ENCODE data around the gene ACTG1.
A peak's percentile ranks its signal among the peaks of the same experiment; 100 is the strongest.

ACTG1 gene

DNA sequence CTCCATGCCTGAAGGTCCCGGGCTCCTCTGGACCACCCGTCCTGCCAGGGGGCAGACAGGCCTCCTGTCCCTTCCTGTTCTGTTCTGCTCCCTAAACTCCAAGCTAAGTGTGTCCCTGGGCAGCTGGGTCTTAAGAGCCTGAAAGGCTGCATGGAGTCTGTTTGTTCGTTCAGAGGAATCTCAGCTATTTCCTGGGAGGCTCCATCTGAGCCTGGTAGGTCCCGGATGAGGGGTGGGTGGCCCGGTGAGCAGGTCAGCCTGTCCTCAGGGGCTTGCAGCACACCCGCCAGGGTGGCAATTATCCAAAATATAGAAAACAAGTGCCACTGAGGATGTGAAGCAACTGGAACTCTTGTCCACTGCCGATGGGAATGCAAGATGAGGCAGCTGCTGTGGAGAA lies 12.6 kb downstream of the ACTG1 start:
- H3K9me3 Mint-ChIP-seq: no peaks in the 10 kb centered on the region
- H3K27ac Mint-ChIP-seq: peak overlapping the region in 1 of 3 experiments; percentile 41
- H3K4me3 Mint-ChIP-seq: no peak overlapping the region
- peaks cover 1% of the 10 kb centered on the region for H3K4me1 Mint-ChIP-seq
- TF ChIP-seq, protein P1, sequence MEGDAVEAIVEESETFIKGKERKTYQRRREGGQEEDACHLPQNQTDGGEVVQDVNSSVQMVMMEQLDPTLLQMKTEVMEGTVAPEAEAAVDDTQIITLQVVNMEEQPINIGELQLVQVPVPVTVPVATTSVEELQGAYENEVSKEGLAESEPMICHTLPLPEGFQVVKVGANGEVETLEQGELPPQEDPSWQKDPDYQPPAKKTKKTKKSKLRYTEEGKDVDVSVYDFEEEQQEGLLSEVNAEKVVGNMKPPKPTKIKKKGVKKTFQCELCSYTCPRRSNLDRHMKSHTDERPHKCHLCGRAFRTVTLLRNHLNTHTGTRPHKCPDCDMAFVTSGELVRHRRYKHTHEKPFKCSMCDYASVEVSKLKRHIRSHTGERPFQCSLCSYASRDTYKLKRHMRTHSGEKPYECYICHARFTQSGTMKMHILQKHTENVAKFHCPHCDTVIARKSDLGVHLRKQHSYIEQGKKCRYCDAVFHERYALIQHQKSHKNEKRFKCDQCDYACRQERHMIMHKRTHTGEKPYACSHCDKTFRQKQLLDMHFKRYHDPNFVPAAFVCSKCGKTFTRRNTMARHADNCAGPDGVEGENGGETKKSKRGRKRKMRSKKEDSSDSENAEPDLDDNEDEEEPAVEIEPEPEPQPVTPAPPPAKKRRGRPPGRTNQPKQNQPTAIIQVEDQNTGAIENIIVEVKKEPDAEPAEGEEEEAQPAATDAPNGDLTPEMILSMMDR (IDR thresholded peaks at IDR 0.05; ENCODE audit: unreplicated experiment in 3 of 3): no peak
- H3K27me3 Mint-ChIP-seq (ENCODE audit: low read depth): peaks cover 19% of the 10 kb centered on the region
- H3K36me3 Mint-ChIP-seq (ENCODE audit: low read depth): no peaks in the 10 kb centered on the region

DNA sequence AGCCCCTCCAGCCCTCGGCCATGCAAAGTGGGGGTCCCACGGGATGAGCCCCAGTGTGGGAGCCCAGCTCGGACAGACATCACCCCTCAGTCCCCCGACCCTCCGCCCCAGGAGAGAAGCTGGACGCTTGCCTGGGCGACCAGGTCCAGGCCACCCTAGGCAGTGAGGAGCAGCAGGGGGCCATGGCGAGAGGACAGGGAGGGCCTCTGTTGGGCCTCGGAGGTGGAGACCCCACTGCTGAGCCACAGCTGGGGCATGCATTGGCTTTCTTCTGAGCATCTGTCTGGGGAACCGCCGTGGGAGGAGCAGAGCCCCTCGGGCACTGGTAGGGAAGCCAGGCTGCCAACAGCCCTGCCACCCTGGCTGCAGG lies 13.0 kb downstream of the ACTG1 start:
- no peaks in the 10 kb centered on the region for H3K36me3 Mint-ChIP-seq (ENCODE audit: low read depth)
- no peak overlapping the region for H3K4me3 Mint-ChIP-seq
- H3K4me1 Mint-ChIP-seq: peaks cover 6% of the 10 kb centered on the region
- TF ChIP-seq, protein P1 (IDR thresholded peaks at IDR 0.05; ENCODE audit: unreplicated experiment in 3 of 3): no peak
- no peaks in the 10 kb centered on the region for H3K9me3 Mint-ChIP-seq
- peaks cover 21% of the 10 kb centered on the region for H3K27me3 Mint-ChIP-seq (ENCODE audit: low read depth)
- H3K27ac Mint-ChIP-seq: no peak overlapping the region

DNA sequence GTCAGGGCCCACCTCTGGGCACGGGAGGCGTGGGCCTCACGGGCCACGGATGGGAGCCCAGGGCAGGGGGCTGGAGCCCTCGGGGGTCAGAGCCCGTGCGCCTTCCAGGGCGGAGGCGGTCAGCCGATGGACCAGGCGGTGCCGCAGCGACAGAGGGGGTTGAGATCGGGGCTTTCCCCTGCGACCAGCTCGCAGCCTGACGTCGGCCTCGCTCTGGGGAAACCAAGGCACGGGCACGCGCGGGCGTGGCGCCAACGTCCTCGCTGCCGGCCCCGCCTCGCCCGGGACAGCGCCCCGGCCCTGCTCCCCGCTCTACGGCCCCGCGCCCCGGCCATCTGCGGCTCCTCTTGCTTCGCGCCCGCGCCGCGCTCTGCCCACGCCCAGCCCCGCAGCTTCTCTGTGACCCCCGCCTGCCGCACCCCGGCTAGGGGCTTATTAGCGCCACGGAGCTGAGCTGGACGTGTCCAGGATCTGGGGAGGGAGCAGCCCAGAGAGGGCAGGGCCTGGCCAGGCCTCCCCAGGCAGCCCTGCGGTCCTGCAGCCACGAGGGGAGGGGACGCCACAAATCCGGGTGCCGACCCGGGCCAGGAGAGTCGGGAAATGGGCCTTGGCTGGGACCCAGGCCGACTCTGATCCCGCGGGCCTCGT lies 13.5 kb downstream of the ACTG1 start:
- H3K27ac Mint-ChIP-seq: no peak overlapping the region
- H3K27me3 Mint-ChIP-seq (ENCODE audit: low read depth): peaks cover 21% of the 10 kb centered on the region
- no peak overlapping the region for H3K4me3 Mint-ChIP-seq
- H3K36me3 Mint-ChIP-seq (ENCODE audit: low read depth): no peaks in the 10 kb centered on the region
- no peaks in the 10 kb centered on the region for H3K9me3 Mint-ChIP-seq
- peaks cover 9% of the 10 kb centered on the region for H3K4me1 Mint-ChIP-seq
- TF ChIP-seq, protein P1 (IDR thresholded peaks at IDR 0.05; ENCODE audit: unreplicated experiment in 3 of 3): no peak

DNA sequence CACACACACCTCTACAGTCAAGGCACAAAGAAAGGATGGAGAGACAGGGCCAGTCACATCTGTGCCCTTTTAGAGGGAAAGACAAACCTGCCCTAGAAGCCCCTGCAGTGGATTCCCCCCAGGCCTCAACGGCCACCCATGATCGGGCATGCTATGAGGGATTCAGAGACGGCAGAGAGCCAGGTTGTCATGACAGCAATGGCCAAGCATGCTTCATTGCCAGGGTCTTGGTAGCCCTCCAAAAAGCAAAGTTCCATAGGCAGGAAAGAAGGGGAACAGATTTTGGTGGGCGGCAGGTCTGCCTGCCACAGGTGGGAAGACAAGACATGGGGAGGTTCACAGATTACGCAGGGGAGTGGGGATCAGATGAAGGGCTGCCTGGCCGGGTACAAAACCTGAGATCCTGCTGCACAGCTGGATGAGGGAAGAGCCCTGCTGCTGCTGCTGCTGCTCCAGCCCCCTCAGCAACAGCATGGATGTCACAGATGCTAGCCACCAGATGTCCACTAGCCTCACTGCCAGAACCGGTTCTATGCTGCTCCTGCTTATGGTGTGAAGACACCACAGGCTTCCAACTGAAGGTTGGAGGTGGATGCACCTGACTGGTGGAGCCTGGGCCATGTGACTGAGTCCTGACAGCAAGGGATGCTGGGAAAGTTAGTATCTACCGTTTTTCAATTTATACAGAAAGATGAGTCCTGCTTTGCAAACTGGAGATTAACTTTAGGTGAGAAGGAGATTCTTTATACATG lies 17.8 kb downstream of the ACTG1 start:
- Mint-ChIP-seq H3K27ac (peak overlapping the region in 1 of 3 experiments; percentile 54), H3K27me3 (ENCODE audit: low read depth) (peaks cover 26% of the 10 kb centered on the region), H3K36me3 (ENCODE audit: low read depth) (no peaks in the 10 kb centered on the region), H3K4me1 (peaks cover 24% of the 10 kb centered on the region), H3K4me3 (no peak overlapping the region), H3K9me3 (no peaks in the 10 kb centered on the region)
- TF ChIP-seq, protein P1 (IDR thresholded peaks at IDR 0.05; ENCODE audit: unreplicated experiment in 3 of 3): no peak

DNA sequence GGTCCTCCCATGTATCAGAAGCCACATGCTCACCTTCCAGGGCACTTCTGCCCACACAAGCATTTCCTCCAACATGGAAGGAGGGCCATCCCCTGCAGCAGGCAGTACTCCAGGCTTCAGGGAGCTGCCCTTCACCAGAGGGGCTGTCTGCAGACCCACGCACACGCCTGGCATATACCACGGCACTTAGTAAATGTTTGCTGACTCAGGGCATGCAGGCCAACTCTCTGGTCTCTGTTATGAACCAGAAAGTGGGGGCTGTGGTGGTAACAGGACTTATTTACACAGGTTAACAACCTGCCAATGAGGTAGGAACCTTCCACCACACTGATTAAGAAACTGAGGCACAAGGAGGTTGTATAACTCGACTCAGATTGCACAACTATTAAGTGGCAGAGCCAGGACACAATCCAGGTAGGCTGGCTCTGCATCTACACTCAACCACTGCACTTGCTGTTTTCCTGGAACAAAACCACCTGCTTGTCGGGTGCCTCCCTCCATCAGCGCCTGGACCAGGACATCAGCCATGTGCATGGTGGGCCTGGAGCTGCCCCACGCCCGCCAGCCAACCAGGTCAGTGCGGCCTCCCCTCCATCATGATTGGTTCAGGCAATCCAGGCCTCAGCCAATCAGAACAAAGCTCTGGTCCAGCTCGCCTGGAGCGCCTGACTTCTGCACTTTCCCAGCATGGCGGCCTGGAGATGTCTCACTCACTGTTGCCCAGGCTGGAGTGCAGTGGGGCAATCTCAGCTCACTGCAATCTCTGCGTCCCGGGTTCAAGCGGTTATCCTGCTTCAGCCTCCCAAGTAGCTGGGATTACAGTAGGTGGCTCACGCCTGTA lies 19.2 kb downstream of the ACTG1 start:
- TF ChIP-seq, protein P1 (IDR thresholded peaks at IDR 0.05; ENCODE audit: unreplicated experiment in 3 of 3): no peak
- H3K9me3 Mint-ChIP-seq: no peaks in the 10 kb centered on the region
- peak overlapping the region in 1 of 3 experiments; percentile 59 for H3K27ac Mint-ChIP-seq
- H3K4me1 Mint-ChIP-seq: peaks cover 29% of the 10 kb centered on the region
- no peak overlapping the region for H3K4me3 Mint-ChIP-seq
- no peaks in the 10 kb centered on the region for H3K36me3 Mint-ChIP-seq (ENCODE audit: low read depth)
- H3K27me3 Mint-ChIP-seq (ENCODE audit: low read depth): peaks cover 28% of the 10 kb centered on the region
